Thyroid gland (tissue), 4 donors: ENCODE measurements around the gene PTGDS. TPM values are rescaled to one million over a fixed set of nuclear protein-coding genes. Genes with fewer than 3 reads are reported as not detected.

Experiments
- DNase-seq, 2 donors: peaks; one replicate each; pipeline ENCODE4 v3.0.0-alpha.2; 2019
- H3K27ac ChIP-seq, 3 donors: fragments of 200-600 bp; sonication (generic); 1 replicate in 2 of 3; 2 replicates in 1 of 3; pipeline ENCODE4 v1.5.1; 2016 to 2019; ENCODE audit warnings: mild to moderate bottlenecking in 1 of 3, moderate library complexity in 1 of 3
- H3K27me3 ChIP-seq: fragments of 200-600 bp; sonication (generic); one replicate; pipeline ENCODE4 v1.5.1; 2019
- H3K36me3 ChIP-seq, 2 donors: fragments of 200-600 bp; sonication (generic); one replicate each; pipeline ENCODE4 v1.5.1; 2016 to 2019
- H3K4me1 ChIP-seq, 2 donors: fragments of 200-600 bp; sonication (generic); one replicate each; pipeline ENCODE4 v1.5.1; 2017 to 2019
- H3K4me3 ChIP-seq, 3 donors: fragments of 200-600 bp; sonication (generic); replicated peaks in 1 of 3; 1 replicate in 2 of 3; 2 replicates in 1 of 3; pipeline ENCODE4 v1.5.1; 2016; ENCODE audit warnings: mild to moderate bottlenecking in 1 of 3
- H3K9me3 ChIP-seq: fragments of 200-600 bp; sonication (generic); one replicate; pipeline ENCODE4 v1.5.1; 2017
- CTCF ChIP-seq, 6 experiments: fragments of 200-600 bp in 3 of 6; fragments of 450-650 bp in 3 of 6; sonication (generic) in 3 of 6; IDR thresholded peaks; one replicate each; pipeline ENCODE4 v1.5.1; 2016 to 2019; ENCODE audit warnings: antibody characterized with exemption in 6 of 6, mild to moderate bottlenecking in 2 of 6, inconsistent platforms in 1 of 6, moderate library complexity in 1 of 6
- POLR2A ChIP-seq, 2 donors: fragments of 450-650 bp; IDR thresholded peaks; one replicate each; pipeline ENCODE4 v1.6.1; 2017; ENCODE audit warnings: antibody characterized with exemption in 2 of 2, mild to moderate bottlenecking in 2 of 2, moderate library complexity in 1 of 2
- WGBS, 2 donors: methylation state at CpG; one replicate each; pipeline ENCODE4 v1.1.5; 2017; 5-methylcytosine and 5-hydroxymethylcytosine counted together
- intact Hi-C: fragments of 100-400 bp; cut with DNase I; formaldehyde crosslinking; loops from one replicate; pipeline ENCODE4 v1.15.1; 2023
- total RNA-seq, 4 donors: library from RNA; depleted of rRNA; stranded (reverse); fragments of >200 nt; gene quantifications; one replicate each; pipeline ENCODE4 v1.2.3, GENCODE V29; 2016

PTGDS gene
- total RNA-seq, 4 donors from 2014 or later: 5.0 to 39.5 (median 33.9) TPM

GRCh38 chr9:136974817-136975535, 2.3 kb upstream of the PTGDS start:
- WGBS, 2 donors: 68 to 76% methylated on average over 6 to 13 of the region's 15 CpGs
- no peaks in the 10 kb centered on the region for H3K9me3 ChIP-seq
- peaks cover 7 to 13% of the 10 kb centered on the region in 2 donors for H3K4me1 ChIP-seq
- H3K4me3 ChIP-seq: no peak overlapping the region
- TF ChIP-seq CTCF (IDR thresholded peaks at IDR 0.05) (no peak), POLR2A (IDR thresholded peaks at IDR 0.05) (no peak)
- no peak for DNase-seq
- no peaks in the 10 kb centered on the region for H3K27me3 ChIP-seq
- intact Hi-C loops: no loop called here
- no peak overlapping the region for H3K27ac ChIP-seq
- H3K36me3 ChIP-seq: no peaks in the 10 kb centered on the region

DNA sequence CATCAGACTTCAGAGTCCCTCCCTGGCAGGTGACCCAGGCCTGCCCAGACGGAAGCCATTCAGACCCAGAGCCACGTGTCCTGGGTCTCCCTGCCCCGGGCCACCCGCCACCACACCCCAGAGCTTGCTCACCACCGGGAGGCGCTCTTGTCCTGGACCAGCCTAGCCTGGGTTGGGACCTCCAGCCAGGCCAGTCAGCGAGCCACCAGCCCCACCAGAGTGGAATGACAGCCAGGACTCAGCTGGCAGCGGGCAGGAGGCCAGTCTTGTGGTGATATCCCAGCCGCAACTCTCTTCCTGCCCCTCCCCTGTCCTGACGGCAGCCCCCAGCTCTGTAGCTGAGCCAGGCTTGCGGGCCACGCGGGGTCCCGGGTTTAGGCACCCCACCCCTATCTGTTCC, 1.7 kb upstream of the PTGDS start:
- TF ChIP-seq CTCF (IDR thresholded peaks at IDR 0.05): peak in 1 of 6 experiments; percentile 13
- no peak for TF ChIP-seq POLR2A (IDR thresholded peaks at IDR 0.05)
- intact Hi-C loops: no loop called here
- Histone ChIP-seq H3K9me3 (no peaks in the 10 kb centered on the region), H3K36me3 (no peaks in the 10 kb centered on the region), H3K4me3 (no peak overlapping the region), H3K27ac (no peak overlapping the region), H3K27me3 (no peaks in the 10 kb centered on the region), H3K4me1 (peaks cover 7 to 13% of the 10 kb centered on the region in 2 donors)
- DNase-seq: no peak
- 76 to 78% methylated on average over 8 to 10 of the region's 14 CpGs for WGBS, 2 donors

DNA sequence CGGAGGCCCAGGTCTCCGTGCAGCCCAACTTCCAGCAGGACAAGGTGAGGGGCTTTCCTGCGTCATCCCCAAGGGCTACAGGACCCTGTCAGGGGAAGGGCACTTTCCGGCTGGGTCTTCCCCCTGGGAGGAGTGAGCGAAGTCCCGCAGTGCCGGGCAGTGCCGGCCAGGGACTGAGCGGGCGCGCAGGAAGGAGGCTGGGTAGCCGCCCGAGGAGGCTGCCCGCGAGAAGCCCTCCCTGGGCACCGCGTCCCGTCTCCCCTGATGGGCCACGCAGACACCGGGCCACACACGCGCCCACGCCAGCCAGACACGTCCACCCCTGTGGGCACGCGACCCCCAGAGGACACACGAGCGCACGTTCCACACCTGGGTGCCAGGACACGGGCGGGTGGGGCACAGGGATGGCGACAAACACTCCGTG, 357 bp downstream of the PTGDS start:
- Histone ChIP-seq H3K4me1 (peaks cover 7 to 13% of the 10 kb centered on the region in 2 donors), H3K4me3 (peak overlapping the region in 1 of 3 donors; percentile 30), H3K9me3 (no peaks in the 10 kb centered on the region), H3K36me3 (no peaks in the 10 kb centered on the region), H3K27me3 (no peaks in the 10 kb centered on the region), H3K27ac (no peak overlapping the region)
- 57 to 60% methylated on average over 3 of the region's 33 CpGs for WGBS, 2 donors
- intact Hi-C loops: no loop called here
- TF ChIP-seq CTCF (IDR thresholded peaks at IDR 0.05) (no peak), POLR2A (IDR thresholded peaks at IDR 0.05) (no peak)
- DNase-seq: no peak

DNA sequence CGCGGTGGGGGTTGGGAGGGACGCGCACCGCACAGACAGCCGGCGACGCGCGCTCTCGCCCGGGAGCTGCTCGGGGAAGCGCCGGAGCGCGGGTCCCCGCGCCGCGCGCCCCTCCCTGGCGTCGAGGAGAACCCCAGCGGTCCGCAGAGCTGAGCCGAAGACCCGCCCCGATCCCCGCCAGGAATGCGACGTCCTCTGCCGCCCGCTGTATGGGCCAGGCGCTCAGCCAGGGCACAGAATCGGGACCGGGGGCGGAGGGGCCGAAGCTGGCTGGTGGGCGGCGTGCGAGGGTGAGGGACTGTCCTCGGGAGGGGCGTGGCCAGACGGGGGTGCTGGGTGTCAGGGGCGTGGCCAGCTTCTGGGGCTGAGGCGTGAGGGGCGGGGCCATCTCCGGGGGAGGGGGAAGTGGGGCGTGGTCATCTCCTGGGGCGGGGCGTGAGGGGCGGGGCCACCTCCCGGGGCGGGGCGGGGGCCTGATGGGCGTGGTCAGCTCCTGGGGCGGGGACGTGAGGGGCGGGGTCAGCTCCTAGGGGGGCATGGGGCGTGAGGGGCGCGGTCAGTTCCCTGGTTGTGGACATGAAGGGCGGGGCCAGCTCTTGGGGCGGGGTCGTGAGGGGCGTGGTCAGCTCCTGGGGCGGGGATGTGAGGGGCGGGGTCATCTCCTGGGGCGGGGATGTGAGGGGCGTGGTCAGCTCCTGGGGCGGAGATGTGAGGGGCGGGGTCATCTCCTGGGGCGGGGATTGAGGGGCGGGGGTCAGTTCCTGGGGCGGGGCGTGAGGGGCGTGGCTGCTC, 965 bp downstream of the PTGDS start:
- no peak for TF ChIP-seq CTCF (IDR thresholded peaks at IDR 0.05)
- TF ChIP-seq POLR2A (IDR thresholded peaks at IDR 0.05): no peak
- no peaks in the 10 kb centered on the region for H3K27me3 ChIP-seq
- H3K36me3 ChIP-seq: no peaks in the 10 kb centered on the region
- H3K27ac ChIP-seq: no peak overlapping the region
- peak; percentile 51 to 60 for DNase-seq
- WGBS, 2 donors: 0% methylated on average over 5 of the region's 78 CpGs; no CpG with 5 or more reads in 1 of the 2 donors
- H3K4me1 ChIP-seq: peaks cover 7 to 13% of the 10 kb centered on the region in 2 donors
- no peaks in the 10 kb centered on the region for H3K9me3 ChIP-seq
- peak overlapping the region in 1 of 3 donors; percentile 30 for H3K4me3 ChIP-seq
- intact Hi-C loops: no loop called here
